NCI-H1436 treated with DMSO at 0.1 percent for 48 hours (cell line): ENCODE measurements around the gene ETHE1.

Source experiments
- DNase-seq: peaks from one replicate; lab custom pipeline; 2025; lab: John Stamatoyannopoulos, UW

ETHE1 gene

DNA sequence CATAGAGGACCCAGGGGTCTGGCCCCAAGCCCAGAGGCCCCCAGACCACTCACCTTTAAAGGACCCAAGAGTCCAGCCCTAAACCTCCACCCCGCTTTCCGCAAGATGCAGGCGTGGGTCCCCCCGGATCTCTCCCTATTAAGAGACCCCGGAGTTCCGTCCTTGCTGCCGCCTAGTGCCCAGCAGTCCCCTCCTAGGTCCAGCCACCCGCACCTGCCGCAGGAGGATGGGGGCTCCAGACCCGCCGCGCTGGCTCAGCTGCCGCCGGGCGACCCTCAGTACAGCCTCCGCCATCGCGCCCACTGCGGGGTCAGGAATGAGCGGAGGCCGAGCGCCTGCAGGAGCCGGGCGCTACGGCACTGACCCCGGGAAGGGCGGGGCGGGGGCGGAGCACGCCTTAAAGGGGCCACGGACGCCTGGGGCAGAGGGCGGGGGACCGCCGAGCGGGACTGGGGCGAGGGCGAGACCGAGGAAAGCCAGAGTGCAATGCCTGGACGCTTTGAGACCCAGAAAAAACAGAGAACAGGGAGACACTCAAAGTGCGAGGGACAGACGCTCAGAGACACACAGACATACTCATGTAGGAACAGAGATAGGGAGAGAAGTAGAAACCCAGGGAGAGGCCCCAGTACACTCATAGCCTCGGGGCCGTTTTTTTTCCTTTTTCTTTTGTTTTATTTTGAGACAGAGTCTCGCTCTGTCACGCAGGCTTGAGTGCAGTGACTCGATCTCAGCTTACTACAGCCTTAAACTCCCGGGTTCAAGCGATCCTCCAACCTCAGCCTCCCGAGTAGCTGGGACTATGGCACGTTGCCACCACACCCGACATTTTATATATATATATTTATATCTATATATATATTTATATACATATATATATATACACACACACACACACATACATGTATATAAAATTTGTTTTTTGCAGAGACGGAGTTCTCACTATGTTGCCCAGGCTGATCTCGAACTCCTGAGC is at the start of gene ETHE1:
ETHE1 (minus strand) TSS at position 318 of the 976 bp plus-strand sequence; CDS start at position 294, 24 bp downstream.
- DNase-seq = no peak

- no peak for DNase-seq
Observed at GRCh38 chr19:43575955-43576878, 49.2 kb upstream of the ETHE1 start.

DNA sequence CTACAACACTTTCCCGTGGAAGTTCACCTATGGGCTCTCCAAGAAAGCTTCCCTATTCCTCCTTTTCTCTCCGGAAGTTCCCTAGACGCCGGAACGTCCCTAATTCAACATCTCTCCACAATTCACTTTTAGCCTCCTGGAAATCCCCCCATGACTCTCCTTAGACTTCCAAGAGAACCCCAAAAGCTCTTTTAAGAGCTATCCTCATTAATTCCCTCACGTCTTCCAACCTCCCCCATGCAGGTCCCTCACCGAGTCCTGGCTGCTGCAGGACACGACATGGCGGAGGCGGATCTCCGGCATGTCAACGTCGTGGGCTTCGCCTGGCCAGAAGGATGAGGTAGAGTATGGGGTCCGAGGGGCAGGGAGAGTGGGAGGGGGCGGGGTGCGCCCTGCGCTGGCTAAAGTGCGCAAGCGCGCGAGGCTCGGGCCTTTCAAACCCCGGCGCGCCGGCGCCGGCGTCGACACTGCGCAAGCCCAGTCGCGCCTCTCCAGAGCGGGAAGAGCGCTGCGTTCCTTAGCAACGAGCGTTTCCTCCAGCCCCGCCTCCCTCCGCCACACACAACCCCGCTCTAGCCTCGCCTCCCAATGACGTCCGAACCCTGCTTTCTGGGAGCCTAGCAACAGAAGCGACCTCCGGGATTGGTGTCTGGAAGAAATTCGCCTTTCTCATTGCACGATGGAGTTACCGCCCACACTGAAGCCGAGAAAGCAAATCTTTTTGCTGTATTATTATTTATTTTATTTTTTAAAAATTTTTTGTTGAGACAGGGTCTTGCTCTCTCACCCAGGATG is 48.4 kb upstream of the ETHE1 start, which contains the start of the genes PINLYP and XRCC1:
PINLYP (plus strand) TSS at position 646 of the 795 bp plus-strand sequence. CDS start 1,391 bp downstream, outside the sequence.
XRCC1 (minus strand) TSS at position 372 of the 795 bp plus-strand sequence; CDS start at position 303, 69 bp downstream.
- peak; percentile 94 for DNase-seq

GRCh38 chr19:43574424-43575155 is 47.6 kb upstream of the ETHE1 start:
- DNase-seq = no peak

DNA sequence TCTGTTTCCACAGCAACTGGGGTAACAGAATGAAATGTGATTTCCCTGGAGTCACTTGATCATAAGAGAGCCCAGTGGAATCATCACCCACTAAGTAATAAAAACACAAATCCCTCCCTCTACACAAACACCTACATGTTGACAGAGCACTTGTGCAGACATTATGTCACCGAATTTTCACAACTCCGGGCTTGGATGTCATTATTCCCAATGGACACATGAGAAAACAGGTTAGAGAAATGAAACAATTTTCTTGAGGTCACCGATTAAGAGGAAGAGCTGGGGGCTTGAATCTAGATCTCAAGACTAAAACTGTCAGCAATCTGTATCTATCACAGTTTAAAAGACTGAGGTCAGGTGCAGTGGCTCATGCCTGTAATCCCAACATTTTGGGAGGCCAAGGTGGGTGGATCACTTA is 45.2 kb upstream of the ETHE1 start:
- peak; percentile 32 for DNase-seq

DNA sequence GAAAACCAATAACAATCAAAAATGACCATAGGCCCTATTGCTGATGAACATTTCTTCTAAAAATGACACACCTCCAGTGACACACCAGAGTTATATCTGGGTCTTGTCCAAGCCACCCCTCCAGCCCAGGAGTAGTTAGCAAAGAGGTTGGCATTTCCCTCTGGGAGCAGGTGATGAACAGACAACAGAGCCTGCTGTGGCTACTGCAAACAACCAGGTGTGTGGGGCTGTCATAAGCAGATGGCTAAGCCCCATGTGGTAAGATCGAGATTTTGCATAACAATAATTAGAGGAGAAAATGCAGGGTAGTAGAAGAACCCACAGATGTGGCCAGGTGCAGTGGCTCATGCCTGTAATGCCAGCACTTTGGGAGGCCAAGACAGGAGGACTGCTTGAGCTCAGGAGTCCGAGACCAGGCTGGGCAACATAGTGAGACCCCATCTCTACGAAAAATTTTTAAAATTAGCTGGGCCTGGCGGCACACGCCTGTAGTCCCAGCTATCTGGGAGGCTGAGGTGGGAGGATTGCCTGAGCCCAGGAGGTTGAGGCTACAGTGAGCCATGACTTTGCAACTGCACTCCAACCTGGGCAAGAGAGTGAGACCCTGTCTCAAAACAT is 43.3 kb upstream of the ETHE1 start:
- DNase-seq = no peak

DNA sequence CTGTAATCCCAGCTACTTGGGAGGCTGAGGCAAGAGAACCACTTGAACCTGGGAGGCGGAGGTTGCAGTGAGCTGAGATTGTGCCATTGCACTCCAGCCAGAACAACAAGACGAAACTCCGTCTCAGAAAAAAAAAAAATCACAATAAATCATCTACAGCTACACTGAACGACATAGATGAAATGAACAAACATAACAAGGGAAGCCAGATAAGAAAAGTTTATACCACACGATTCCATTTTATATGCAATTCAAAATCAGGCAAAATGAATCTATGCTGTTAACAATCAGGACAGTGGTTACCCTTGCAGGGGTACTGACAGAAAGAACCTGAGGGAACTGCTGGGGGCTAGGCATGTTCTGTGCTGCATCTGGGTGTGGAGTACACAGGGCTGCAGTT is 42.7 kb upstream of the ETHE1 start:
- DNase-seq = no peak

GRCh38 chr19:43564800-43565199 is 37.8 kb upstream of the ETHE1 start:
- DNase-seq = no peak

DNA sequence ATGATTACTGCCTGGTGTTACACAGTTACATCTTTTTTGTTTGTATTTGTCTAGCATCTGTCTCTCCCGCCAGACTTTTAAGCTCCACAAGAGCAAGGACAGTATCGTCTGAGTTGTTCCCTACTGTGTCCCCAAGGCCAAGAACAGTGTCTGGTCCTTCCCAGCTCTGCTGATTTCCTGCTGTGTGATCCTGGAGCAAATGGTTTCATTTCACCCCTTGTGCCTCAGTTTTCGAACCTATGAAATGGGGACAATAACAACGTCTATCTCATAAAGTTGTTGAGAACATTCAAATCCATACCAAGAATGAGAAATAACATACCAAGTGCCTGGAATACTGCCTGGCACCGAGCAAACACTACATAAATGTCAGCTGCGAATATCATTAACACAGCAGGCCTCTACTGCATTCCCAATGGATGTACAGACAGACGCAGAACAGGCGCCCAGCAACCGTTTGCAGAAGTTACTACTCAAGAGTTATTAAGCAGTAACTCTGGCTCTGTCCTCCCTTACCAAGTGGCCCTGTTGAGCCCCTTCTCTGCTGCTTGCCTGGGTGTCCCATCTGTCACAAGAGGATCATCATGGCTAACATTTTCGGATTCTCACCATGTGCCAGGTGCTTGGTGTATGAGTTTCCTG is 36.9 kb upstream of the ETHE1 start:
- DNase-seq = no peak

DNA sequence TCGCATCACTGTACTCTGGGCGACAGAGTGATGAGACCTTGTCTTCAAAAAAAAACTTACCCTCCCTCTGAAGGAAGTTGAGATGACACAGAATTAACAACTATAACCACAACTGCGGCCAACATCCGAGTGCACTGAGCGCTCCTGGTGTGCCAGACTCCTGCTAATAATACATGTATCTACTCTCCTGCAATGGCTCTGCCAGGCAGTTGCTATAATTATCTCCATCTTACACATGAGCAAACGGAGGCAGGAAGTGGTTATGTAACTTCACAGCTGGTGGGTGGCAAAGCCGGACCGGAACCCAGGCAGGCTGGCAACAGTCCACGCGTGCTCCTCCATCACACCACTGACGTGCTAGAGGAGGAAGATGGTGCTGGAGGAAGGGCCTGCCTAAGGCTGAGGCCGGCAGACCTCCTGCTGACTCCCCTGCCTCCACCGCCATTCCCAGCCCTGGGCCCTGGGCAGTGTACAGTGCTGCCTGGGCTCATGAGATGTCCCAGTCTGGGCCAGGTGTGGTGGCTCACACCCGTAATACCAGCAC is 35.8 kb upstream of the ETHE1 start:
- DNase-seq = peak; percentile 71

DNA sequence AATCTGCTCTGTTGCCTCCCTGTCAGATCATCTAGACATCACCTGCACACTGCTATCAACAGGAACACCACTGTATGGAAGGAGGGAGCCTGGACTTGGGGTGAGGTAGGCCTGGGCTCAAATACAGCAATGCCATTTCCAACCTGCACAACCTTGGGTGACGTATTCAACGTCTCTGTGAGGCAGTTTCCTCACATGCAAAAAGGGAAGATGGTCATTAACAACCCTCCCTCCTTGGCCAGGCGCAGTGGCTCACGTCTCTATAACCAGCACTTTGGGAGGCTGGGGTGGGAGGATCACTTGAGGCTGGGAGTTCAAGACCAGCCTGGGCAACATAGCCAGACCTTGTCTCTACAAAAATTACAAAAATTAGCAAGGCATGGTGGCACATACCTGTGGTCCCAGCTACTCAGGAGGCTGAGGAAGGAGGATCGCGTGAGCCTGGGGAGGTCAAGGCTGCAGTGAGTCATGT is 35.3 kb upstream of the ETHE1 start:
- no peak for DNase-seq

GRCh38 chr19:43561139-43561970 is 34.4 kb upstream of the ETHE1 start:
- no peak for DNase-seq

- DNase-seq = no peak
Observed at GRCh38 chr19:43560687-43561086, 33.7 kb upstream of the ETHE1 start.

GRCh38 chr19:43555185-43555770 is 28.3 kb upstream of the ETHE1 start:
- DNase-seq = no peak

GRCh38 chr19:43554317-43554895 is 27.4 kb upstream of the ETHE1 start:
- DNase-seq = no peak

DNA sequence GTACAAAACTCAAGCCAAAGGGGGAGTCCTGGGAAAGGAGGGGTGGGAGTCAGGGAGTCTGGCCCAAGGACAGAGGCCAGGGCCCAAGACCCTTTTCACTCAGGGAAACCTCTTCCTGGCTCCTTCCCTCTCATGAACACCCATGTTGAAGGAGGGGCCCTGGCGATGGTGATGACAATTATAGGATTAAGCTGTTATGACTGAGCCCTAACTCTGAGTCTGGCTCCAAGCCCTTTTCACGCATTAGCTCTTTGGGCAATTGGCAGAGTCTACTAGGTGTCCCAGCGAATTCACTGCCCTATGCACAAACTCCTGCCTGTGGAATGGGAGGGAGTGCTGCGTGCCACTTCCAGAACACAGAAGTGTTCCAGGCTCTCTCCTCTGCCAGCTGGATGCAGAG is 26.7 kb upstream of the ETHE1 start:
- no peak for DNase-seq

DNA sequence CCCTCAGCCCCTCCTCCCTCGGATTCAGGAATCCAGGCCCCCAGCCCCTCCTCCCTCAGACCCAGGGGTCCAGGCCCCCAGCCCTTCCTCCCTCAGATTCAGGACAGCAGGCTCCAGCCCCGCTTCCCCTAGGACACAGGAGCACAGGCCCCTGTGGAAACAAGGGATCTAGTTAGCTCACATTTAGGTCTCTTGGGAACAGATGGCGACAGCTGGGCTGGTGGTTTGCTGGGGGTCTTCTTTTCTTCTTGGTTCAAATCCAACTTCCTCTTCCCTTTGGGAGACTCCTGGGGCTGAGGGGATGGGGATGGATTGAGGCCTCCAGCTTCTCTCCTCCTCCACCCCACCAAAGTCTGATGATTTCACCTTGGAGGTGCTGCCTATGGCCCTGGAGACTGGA is 25.6 kb upstream of the ETHE1 start:
- no peak for DNase-seq

GRCh38 chr19:43552198-43552450 is 25.1 kb upstream of the ETHE1 start:
- no peak for DNase-seq
